ENCODE data around the gene PSMF1. TPM values are rescaled to one million over a fixed set of nuclear protein-coding genes. Genes with fewer than 3 reads are reported as not detected.

Gene PSMF1
- total and polyA plus RNA-seq, 8 donors, result 22.0 to 297 (median 43.2) TPM

DNA sequence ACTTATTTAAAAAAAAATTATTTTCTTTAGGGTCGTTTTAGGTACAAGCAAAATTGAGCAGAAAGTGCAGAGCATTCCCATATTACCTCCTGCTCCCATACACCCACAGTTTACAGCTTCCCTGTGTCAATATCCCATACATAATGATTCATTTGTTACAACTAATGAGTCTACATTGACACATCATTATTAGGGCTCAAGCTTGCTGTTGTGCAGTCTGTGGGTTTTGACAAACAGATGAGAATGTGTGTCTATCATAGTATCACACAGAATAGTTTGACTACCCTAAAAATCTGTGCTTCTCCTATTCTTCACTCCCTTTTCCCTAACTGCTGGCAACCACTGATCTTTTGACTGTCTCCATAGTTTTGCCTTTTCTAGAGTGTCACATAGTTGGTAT, 9.4 kb downstream of the PSMF1 start:
- H3K27ac ChIP-seq, result no peak overlapping the region
- intact Hi-C loops (cut with DNase I; ENCODE audit: low total_unique reads), result no loop called here
- no peak for DNase-seq
- no peak for TF ChIP-seq EP300 (IDR thresholded peaks at IDR 0.05)
- TF ChIP-seq POLR2A (IDR thresholded peaks at IDR 0.05), result no peak
- no peak for TF ChIP-seq POLR2AphosphoS5 (IDR thresholded peaks at IDR 0.05)
- TF ChIP-seq, protein P1, sequence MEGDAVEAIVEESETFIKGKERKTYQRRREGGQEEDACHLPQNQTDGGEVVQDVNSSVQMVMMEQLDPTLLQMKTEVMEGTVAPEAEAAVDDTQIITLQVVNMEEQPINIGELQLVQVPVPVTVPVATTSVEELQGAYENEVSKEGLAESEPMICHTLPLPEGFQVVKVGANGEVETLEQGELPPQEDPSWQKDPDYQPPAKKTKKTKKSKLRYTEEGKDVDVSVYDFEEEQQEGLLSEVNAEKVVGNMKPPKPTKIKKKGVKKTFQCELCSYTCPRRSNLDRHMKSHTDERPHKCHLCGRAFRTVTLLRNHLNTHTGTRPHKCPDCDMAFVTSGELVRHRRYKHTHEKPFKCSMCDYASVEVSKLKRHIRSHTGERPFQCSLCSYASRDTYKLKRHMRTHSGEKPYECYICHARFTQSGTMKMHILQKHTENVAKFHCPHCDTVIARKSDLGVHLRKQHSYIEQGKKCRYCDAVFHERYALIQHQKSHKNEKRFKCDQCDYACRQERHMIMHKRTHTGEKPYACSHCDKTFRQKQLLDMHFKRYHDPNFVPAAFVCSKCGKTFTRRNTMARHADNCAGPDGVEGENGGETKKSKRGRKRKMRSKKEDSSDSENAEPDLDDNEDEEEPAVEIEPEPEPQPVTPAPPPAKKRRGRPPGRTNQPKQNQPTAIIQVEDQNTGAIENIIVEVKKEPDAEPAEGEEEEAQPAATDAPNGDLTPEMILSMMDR (IDR thresholded peaks at IDR 0.05), result no peak
- peaks cover 5 to 35% (median 14%) of the 10 kb centered on the region in 4 donors for H3K4me1 ChIP-seq
- 81 to 92% (median 84%) methylated on average over 1 of the region's 1 CpG for WGBS, 5 donors
- no peaks in the 10 kb centered on the region for H3K9me3 ChIP-seq
- H3K4me3 ChIP-seq, result no peak overlapping the region
- H3K27me3 ChIP-seq, result no peaks in the 10 kb centered on the region
- H3K36me3 ChIP-seq, result peaks cover 59 to 94% (median 82%) of the 10 kb centered on the region in 4 donors

DNA sequence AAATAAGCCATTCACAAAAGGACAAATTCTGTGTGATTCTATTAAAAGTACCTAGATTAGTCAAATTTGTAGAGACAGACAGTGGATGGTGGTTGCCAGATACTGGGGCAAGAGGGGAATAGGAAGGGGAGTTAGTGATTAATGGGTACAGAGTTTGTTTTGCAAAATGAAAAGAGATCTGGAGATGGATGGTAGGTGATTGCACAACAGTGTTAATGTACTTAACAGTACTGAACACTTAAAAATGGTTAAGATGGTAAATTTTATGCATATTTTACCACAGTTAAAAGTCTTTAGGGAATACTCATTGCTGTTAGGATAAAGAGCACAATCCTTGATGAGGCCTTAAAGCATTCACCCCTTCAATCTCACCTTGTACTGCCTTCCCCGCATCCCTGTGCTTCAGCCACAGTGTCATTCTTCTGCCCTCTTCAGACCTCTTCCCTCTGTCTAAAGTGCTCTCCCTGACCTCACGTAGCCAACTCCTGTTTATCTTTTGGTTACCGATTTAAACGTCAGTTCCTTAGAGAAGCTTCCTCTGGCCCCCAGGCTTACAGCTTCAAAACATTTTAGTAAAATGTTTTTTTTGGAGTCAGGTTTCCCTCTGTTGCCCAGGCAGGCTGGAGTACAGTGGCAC, 11.8 kb downstream of the PSMF1 start:
- 77 to 88% (median 84%) methylated on average over 4 of the region's 4 CpGs for WGBS, 5 donors

DNA sequence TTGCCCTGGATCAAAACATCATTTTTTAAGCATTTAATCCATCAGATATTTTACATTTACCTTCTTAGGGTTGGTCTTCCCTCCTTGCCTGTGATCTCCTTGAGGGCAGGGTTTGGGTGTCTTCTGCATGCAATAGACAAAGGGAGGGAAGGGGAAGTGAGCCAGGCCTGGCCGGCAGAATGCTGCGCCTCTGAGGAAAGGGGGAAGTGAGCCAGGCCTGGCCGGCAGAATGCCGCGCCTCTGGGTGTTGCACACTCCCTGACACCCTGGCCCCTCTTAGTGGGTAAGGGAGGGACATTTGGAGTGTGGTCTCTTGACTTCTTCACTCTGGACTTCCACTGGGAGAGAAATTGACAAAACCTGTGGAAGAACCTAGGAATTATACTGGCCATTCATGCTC, 12.4 kb downstream of the PSMF1 start:
- H3K9me3 ChIP-seq, result no peaks in the 10 kb centered on the region
- no peak overlapping the region for H3K27ac ChIP-seq
- intact Hi-C loops (cut with DNase I; ENCODE audit: low total_unique reads), result no loop called here
- H3K4me3 ChIP-seq, result no peak overlapping the region
- H3K36me3 ChIP-seq, result peaks cover 68 to 91% (median 91%) of the 10 kb centered on the region in 4 donors
- peaks cover 0 to 11% (median 0%) of the 10 kb centered on the region in 4 donors for H3K4me1 ChIP-seq
- H3K27me3 ChIP-seq, result no peaks in the 10 kb centered on the region
- WGBS, 5 donors, result 75 to 96% (median 81%) methylated on average over 5 of the region's 5 CpGs
- peak in 1 of 2 donors; percentile 17 for DNase-seq
- TF ChIP-seq, protein P1 (IDR thresholded peaks at IDR 0.05), result no peak
- TF ChIP-seq EP300 (IDR thresholded peaks at IDR 0.05), result no peak
- TF ChIP-seq POLR2AphosphoS5 (IDR thresholded peaks at IDR 0.05), result no peak
- no peak for TF ChIP-seq POLR2A (IDR thresholded peaks at IDR 0.05)

More for the DNA sequence above, 11.8 kb downstream of the PSMF1 start:
- Histone ChIP-seq H3K27ac (no peak overlapping the region), H3K36me3 (peaks cover 69 to 91% (median 91%) of the 10 kb centered on the region in 4 donors), H3K9me3 (no peaks in the 10 kb centered on the region), H3K4me1 (peaks cover 0 to 12% (median 0%) of the 10 kb centered on the region in 4 donors), H3K4me3 (no peak overlapping the region), H3K27me3 (no peaks in the 10 kb centered on the region)
- no peak for TF ChIP-seq POLR2A (IDR thresholded peaks at IDR 0.05)
- TF ChIP-seq POLR2AphosphoS5 (IDR thresholded peaks at IDR 0.05), result no peak
- TF ChIP-seq, protein P1 (IDR thresholded peaks at IDR 0.05), result no peak
- TF ChIP-seq EP300 (IDR thresholded peaks at IDR 0.05), result no peak
- no peak for DNase-seq
- intact Hi-C loops (cut with DNase I; ENCODE audit: low total_unique reads), result no loop called here

DNA sequence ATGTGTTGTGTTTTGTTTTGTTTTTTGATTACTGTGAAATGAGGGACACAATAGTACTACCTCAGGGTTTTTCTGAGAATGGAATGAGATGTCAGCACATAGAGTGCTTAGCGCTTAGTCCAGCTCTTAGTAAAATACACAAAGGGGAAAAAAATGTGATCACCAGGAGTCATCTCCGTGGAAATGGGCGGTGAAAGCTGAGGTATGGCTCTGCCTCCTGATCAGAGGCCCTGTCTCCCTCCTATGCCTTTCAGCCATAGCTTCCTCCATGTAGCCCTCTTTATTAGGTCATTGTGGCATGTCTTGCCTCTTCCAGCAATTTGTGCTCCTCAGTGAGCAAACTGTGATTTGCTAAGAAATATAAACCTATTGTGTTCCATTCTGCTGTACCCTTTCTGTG, 13.0 kb downstream of the PSMF1 start:
- H3K9me3 ChIP-seq, result no peaks in the 10 kb centered on the region
- TF ChIP-seq POLR2A (IDR thresholded peaks at IDR 0.05), result no peak
- DNase-seq, result no peak
- peaks cover 0 to 11% (median 0%) of the 10 kb centered on the region in 4 donors for H3K4me1 ChIP-seq
- peaks cover 68 to 91% (median 91%) of the 10 kb centered on the region in 4 donors for H3K36me3 ChIP-seq
- no peak overlapping the region for H3K4me3 ChIP-seq
- intact Hi-C loops (cut with DNase I; ENCODE audit: low total_unique reads), result no loop called here
- no peaks in the 10 kb centered on the region for H3K27me3 ChIP-seq
- H3K27ac ChIP-seq, result no peak overlapping the region
- WGBS, 5 donors, result 93 to 97% (median 95%) methylated on average over 3 of the region's 3 CpGs

DNA sequence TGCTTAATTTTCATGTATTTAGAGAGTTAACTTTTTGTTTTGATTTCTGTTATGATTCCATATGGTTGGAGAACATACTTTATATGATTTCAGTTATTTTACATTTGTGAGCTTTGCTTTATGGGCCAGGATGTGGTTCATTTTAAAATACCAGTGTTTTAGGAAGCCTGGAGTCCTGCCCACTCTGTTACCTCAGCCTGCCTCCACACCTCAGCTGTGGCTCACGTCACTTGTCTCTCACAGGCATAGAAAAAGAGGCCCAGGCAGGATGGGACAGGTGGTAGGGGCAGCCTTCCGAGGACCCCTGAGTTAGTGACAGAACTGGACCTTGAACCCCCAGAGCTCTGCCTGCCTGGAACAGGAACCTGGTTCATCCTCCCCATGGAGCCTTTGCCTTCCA, 16.0 kb downstream of the PSMF1 start:
- H3K4me3 ChIP-seq, result no peak overlapping the region
- H3K4me1 ChIP-seq, result peaks cover 0 to 11% (median 0%) of the 10 kb centered on the region in 4 donors
- peaks cover 60 to 91% (median 91%) of the 10 kb centered on the region in 4 donors for H3K36me3 ChIP-seq
- intact Hi-C loops (cut with DNase I; ENCODE audit: low total_unique reads), result no loop called here
- no peak for DNase-seq
- 68 to 93% (median 89%) methylated on average over 1 to 2 of the region's 2 CpGs for WGBS, 5 donors
- no peak overlapping the region for H3K27ac ChIP-seq
- no peaks in the 10 kb centered on the region for H3K27me3 ChIP-seq
- no peak for TF ChIP-seq EP300 (IDR thresholded peaks at IDR 0.05)
- TF ChIP-seq POLR2A (IDR thresholded peaks at IDR 0.05), result no peak
- TF ChIP-seq POLR2AphosphoS5 (IDR thresholded peaks at IDR 0.05), result no peak
- TF ChIP-seq, protein P1 (IDR thresholded peaks at IDR 0.05), result no peak
- no peaks in the 10 kb centered on the region for H3K9me3 ChIP-seq

Measured in stomach (tissue), 9 donors.